ENCODE data around the gene SERPINE2.

- TF ChIP-seq CTCF (IDR thresholded peaks at IDR 0.05 in 8 of 11, conservative IDR thresholded peaks at IDR 0.05 in 3 of 11) (no peak), POLR2A (IDR thresholded peaks at IDR 0.05) (no peak), POLR2AphosphoS5 (IDR thresholded peaks at IDR 0.05) (no peak)
These were observed 29.3 kb downstream of the SERPINE2 start for GRCh38 chr2:224009605-224010315.
